HepG2 (cell line): ENCODE measurements around the gene ATP1A1. TPM values are rescaled to one million over a fixed set of nuclear protein-coding genes. Genes with fewer than 3 reads are reported as not detected.

Experiments used
- DZIP1 ChIP-seq: sonication (generic); formaldehyde crosslinking; IDR thresholded peaks from 2 replicates; pipeline ENCODE4 v1.5.0; 2020; ENCODE audit warnings: mild to moderate bottlenecking, missing genetic modification reagents
- MBNL3 ChIP-seq: fragments of 250-450 bp; sonication (Bioruptor Pico); conservative IDR thresholded peaks from 2 replicates; pipeline ENCODE4 v1.8.0; 2022; ENCODE audit warnings: mild to moderate bottlenecking, inconsistent platforms
- MYC ChIP-seq: sonication (generic); formaldehyde crosslinking; IDR thresholded peaks from 2 replicates; pipeline ENCODE4 v1.9.0; 2021; ENCODE audit warnings: missing genetic modification reagents, borderline replicate concordance
- ZBTB10 ChIP-seq: sonication (generic); formaldehyde crosslinking; IDR thresholded peaks from 2 replicates; pipeline ENCODE4 v1.4.0; 2020; ENCODE audit warnings: missing genetic modification reagents, borderline replicate concordance
- ZBTB37 ChIP-seq: sonication (generic); formaldehyde crosslinking; IDR thresholded peaks from 2 replicates; pipeline ENCODE4 v1.4.0; 2020; ENCODE audit warnings: mild to moderate bottlenecking, missing genetic modification reagents
- ZNF276 ChIP-seq: sonication (generic); formaldehyde crosslinking; IDR thresholded peaks from 2 replicates; pipeline ENCODE4 v1.4.0; 2020; ENCODE audit warnings: mild to moderate bottlenecking, low read depth, missing genetic modification reagents
- ZNF451 ChIP-seq: sonication (generic); formaldehyde crosslinking; IDR thresholded peaks from 2 replicates; pipeline ENCODE4 v1.5.0; 2020; ENCODE audit warnings: mild to moderate bottlenecking, missing genetic modification reagents
- ZNF503 ChIP-seq: sonication (generic); formaldehyde crosslinking; IDR thresholded peaks from 2 replicates; pipeline ENCODE4 v1.4.0; 2020; ENCODE audit warnings: missing genetic modification reagents
- polyA plus RNA-seq, 8 experiments: library from polyadenylated mRNA; depleted of rRNA in 3 of 8; stranded (reverse) in 7 of 8; unstranded in 1 of 8; fragments of >200 nt; fragmentation: Illumina TruSeq in 4 of 8; extraction: Trizol in 4 of 8; gene quantifications; 2 replicates each; pipeline versions ENCODE4 v1.2.1 to v1.2.3, GENCODE V29; 2011 to 2016; ENCODE audit warnings: low read depth in 4 of 8, missing spikeins in 1 of 8, mixed read lengths in 1 of 8; ENCODE audit not compliant: insufficient read depth in 1 of 8
- total RNA-seq, 5 experiments: library from RNA; depleted of rRNA; stranded (reverse); fragments of >200 nt; fragmentation: Illumina TruSeq; extraction: Trizol; gene quantifications; 2 replicates each; pipeline ENCODE4 v1.2.3, GENCODE V29; 2016; ENCODE audit warnings: low read depth in 1 of 5

The ATP1A1 gene
- total and polyA plus RNA-seq, 2 of the 13 experiments (the other 11 are each of a cell fraction or from before 2014, with no cell fraction given), result 280 to 705 TPM

GRCh38 chr1:116386042-116386441, 13.0 kb downstream of the ATP1A1 start (continued):
- TF ChIP-seq DZIP1, result no peak
- no peak for TF ChIP-seq MYC (CRISPR knock-in tag)
- no peak for TF ChIP-seq MBNL3 (CRISPR knock-in tag)
- TF ChIP-seq ZBTB37 (CRISPR knock-in tag), result no peak
- TF ChIP-seq ZBTB10 (CRISPR knock-in tag), result no peak
- no peak for TF ChIP-seq ZNF503 (CRISPR knock-in tag)
- no peak for TF ChIP-seq ZNF276 (CRISPR knock-in tag)
- TF ChIP-seq ZNF451 (CRISPR knock-in tag), result no peak
